ENCODE measurements around the gene ANTKMT.

DNA sequence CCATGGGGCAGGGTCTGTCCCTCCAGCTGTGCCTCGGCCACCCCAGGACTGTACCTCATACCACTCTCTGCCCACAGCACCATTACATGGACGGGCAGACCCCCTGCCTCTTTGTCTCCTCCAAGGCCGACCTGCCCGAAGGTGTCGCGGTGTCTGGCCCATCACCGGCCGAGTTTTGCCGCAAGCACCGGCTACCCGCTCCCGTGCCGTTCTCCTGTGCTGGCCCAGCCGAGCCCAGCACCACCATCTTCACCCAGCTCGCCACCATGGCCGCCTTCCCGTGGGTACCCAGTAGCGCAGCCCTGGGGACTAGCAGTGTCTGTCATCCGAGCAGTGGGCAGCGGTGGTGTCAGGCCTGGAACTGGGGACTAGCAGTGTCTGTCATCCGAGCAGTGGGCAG is 48.1 kb upstream of the ANTKMT start:
- TF ChIP-seq, protein P1, sequence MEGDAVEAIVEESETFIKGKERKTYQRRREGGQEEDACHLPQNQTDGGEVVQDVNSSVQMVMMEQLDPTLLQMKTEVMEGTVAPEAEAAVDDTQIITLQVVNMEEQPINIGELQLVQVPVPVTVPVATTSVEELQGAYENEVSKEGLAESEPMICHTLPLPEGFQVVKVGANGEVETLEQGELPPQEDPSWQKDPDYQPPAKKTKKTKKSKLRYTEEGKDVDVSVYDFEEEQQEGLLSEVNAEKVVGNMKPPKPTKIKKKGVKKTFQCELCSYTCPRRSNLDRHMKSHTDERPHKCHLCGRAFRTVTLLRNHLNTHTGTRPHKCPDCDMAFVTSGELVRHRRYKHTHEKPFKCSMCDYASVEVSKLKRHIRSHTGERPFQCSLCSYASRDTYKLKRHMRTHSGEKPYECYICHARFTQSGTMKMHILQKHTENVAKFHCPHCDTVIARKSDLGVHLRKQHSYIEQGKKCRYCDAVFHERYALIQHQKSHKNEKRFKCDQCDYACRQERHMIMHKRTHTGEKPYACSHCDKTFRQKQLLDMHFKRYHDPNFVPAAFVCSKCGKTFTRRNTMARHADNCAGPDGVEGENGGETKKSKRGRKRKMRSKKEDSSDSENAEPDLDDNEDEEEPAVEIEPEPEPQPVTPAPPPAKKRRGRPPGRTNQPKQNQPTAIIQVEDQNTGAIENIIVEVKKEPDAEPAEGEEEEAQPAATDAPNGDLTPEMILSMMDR (IDR thresholded peaks at IDR 0.05; ENCODE audit: insufficient read depth, low read length) = no peak
- TF ChIP-seq, protein P2, sequence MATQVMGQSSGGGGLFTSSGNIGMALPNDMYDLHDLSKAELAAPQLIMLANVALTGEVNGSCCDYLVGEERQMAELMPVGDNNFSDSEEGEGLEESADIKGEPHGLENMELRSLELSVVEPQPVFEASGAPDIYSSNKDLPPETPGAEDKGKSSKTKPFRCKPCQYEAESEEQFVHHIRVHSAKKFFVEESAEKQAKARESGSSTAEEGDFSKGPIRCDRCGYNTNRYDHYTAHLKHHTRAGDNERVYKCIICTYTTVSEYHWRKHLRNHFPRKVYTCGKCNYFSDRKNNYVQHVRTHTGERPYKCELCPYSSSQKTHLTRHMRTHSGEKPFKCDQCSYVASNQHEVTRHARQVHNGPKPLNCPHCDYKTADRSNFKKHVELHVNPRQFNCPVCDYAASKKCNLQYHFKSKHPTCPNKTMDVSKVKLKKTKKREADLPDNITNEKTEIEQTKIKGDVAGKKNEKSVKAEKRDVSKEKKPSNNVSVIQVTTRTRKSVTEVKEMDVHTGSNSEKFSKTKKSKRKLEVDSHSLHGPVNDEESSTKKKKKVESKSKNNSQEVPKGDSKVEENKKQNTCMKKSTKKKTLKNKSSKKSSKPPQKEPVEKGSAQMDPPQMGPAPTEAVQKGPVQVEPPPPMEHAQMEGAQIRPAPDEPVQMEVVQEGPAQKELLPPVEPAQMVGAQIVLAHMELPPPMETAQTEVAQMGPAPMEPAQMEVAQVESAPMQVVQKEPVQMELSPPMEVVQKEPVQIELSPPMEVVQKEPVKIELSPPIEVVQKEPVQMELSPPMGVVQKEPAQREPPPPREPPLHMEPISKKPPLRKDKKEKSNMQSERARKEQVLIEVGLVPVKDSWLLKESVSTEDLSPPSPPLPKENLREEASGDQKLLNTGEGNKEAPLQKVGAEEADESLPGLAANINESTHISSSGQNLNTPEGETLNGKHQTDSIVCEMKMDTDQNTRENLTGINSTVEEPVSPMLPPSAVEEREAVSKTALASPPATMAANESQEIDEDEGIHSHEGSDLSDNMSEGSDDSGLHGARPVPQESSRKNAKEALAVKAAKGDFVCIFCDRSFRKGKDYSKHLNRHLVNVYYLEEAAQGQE (IDR thresholded peaks at IDR 0.05; ENCODE audit: insufficient replicate concordance, low read depth) = no peak
- no peak for TF ChIP-seq GABPA (IDR thresholded peaks at IDR 0.05; ENCODE audit: low read depth)
- no peak for TF ChIP-seq POLR2AphosphoS5 (IDR thresholded peaks at IDR 0.05; ENCODE audit: low read depth)
- TF ChIP-seq SPI1 (IDR thresholded peaks at IDR 0.05; ENCODE audit: borderline replicate concordance, low read depth) = no peak

Measured in HL-60 (cell line).